Measurements from ENCODE around the gene OXGR1.
"Not testable (repeated sequence)": the region's sequence is repeated elsewhere in the genome, so short reads cannot be mapped to it uniquely, and the experiment has no call there.

Gene OXGR1

DNA sequence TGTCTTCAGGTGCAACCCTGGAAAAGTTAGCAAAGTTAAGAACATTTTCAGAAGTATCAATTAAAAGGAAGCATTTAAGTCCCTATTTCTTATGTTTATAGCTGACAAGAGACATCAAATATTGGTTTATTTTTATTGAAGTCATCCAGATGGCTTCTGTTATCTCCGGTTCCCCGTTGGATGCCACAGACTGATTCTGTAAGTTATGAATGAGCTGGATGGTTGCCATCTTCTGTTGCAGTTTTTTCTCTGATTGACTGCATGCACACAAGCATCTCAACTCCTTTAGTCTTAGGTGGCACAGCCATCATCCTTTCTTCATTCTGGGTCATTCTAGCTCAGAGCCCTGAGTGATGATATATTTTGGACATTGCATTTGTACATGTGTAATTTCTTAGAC lies 10.6 kb upstream of the OXGR1 start:
- DNase-seq: no peak

DNA sequence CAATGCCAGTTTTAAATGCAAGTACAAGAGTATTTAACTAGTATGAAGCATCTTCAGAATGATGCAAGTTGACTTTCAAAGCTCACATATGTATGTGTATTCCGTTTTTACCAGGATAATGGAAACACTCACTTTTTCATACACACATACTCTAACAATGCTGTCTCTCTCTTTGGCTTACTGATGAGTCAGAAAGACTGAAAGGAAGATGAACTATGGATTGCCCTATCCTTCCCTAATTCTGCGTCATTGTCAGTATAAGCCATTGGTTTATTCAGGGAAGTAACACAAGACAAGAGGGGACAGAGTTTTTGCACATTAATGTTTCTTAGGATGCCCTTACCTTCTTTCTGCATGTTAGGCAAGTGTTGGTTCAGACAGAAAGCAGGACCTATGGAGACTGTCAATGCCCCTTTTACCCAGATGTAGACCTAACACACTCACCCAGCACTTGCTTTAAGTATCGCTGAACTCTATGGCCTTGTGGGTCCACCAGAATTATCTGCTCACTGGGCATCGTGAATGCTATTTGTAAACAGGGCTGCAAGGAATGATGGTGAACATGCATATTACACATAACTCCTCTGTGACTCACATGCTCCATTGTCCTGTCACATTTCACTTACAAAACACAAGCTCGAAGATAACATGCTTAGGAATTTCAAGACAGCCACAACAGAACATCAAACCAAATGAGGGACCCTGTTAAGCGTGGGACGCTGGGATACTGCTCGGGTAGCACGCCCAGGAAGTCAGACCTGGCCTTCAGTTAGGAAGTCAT lies 10.0 kb upstream of the OXGR1 start:
- no peak for DNase-seq

GRCh38 chr13:97003071-97003470 lies 8.8 kb upstream of the OXGR1 start:
- DNase-seq: no peak

DNA sequence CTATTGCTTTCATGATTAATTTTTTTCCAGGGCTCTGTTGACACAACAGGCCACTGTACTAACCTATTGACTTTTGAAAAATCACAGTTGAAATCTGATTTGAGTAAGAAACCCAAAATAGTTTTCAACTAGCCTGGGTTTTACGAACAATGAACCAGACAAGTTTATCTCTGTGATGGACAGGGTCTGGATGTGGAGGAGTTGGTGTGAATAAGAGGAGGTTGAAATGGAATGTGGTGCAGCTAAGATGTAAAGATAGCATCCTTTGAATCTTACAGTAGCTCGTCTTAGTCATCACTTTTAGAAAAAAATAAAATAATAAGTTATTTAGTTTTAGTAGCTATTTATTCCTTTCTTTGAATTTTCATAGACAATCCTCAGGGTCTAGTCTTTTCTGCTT lies 8.3 kb upstream of the OXGR1 start:
- DNase-seq: no peak

DNA sequence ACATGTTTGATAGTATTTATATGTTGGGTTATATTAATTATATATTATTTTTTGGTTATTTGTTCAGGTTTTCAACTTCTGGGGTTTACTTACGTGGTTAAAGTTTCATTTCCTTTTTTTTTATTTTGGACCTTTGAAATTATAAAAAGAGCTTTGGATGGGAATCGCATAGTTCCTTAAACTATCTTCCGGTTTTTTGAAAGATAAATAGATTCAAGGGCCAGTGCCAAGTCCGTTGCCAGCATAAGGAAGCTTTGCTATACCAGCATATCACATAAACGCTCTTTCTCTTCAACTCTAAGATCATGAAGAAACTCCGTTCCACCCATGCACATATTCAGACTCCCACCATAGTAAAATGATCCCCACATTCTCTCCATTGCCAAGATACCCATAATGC lies 7.4 kb upstream of the OXGR1 start:
- DNase-seq: no peak

GRCh38 chr13:97000295-97000925 lies 6.1 kb upstream of the OXGR1 start:
- DNase-seq: no peak

DNA sequence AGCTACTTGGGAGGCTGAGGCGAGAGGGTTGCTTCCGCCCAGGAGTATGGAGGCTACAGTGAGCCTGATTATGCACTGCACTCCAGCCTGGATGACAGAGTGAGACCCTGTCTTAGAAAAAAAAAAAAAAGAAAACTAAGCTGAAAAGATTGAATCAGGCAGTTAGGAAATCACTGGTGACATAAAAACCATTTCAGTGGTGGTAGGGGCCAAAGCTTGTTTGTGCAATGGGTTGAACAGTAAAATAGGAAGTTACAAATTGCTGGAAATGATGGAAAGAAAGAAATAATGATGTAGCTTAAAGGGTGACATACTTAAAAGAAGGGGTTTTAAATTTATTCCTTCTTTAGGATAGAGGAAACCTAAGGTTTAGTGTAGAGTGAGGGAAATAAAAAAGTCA lies 4.8 kb upstream of the OXGR1 start:
- DNase-seq: no peak

- DNase-seq: no peak
Observed at GRCh38 chr13:96998051-96998450, 3.8 kb upstream of the OXGR1 start.

DNA sequence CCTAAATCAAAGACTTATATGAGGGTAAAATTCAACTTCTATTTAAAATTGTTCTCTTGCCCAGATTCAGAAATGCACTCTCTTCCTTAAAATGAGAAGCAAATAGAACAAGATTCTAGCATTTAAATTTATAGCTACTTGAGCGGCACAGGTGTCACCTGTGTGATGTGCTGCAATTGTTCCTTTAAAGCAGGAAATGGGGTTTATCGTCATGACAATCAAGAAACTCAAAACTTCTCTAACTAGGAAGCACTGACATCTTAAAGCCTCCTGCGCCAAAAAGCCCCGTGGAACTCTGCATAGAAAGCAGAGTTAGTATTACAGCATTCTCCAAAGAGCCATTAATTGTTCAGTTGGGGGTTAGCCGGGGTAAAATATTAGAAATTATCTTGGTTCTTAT lies 2.6 kb upstream of the OXGR1 start:
- no peak for DNase-seq

DNA sequence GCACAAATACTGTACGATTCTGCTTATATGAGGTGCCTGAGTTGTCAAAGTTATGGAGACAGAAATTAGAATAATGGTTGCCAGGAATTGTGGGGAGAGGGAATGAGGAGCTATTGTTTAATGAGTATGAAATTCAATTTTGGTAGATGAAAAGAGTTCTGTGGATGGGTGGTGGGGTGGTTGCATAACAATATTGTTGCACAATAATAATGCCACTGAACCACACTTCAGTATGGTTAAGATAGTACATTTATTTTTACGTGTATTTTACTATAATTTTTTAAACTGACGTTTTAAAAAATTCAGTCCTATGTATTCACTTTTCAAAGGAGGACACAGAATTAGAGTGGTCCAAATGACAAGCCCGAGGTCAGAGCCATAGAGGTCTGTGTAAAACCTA lies 1.8 kb upstream of the OXGR1 start:
- no peak for DNase-seq

DNA sequence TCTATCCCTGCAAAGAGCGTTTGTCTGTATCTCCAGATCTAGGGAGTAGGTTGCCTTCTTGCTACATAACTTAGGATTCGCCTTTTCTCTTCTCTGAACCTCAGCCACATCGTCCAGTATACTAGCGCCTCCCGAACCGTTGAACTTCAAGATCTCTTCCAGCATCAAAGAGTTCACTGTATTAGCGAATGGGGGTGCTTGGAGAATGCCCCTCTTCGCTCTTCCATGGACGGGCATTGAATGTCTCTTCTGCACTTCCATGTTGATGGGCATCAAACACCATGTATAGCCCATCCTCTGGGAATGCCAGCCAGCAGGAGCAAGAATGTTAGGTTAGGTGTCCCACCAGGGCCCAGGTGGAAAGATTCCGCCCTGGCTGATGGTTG lies 575 bp upstream of the OXGR1 start:
- DNase-seq: no peak

DNA sequence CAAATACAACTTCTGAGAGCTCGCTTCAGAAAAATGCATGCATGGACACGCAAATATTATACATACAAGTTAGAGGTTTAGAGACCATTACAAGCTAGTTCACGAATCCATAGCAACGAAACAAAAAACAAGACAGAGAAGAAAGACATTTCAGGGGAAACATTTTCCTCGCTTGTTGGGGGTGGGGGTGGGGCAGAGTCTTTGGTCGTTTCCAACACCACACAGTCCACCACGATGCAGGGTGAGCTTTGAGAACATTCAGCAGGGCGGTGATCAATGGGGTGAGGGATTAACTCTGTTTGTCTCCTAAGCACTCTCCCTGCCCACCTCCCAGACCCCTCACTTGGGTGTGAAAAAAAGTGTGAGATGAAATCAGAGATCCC lies 651 bp downstream of the OXGR1 start:
- DNase-seq: no peak

- no peak for DNase-seq
Observed at GRCh38 chr13:96992633-96993032, 1.6 kb downstream of the OXGR1 start.

DNA sequence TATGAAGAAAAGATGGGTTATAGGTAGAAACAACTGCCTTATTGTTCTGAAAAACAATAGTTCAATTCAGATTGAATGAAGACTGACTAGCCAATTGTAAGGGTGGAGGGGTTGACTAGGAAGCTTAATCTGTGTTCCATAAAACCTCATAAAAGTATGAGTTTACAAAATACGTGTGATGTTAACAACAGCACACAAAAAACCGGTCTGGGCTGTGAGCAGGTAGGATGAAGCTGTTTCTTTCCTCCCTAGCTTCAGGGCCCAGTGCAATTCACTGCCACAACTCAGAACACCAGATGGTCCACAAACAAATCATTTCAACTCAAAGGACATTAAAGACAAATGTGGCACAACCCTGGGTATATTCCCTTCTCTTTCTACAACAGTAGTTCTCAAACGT lies 3.2 kb downstream of the OXGR1 start:
- DNase-seq: no peak

DNA sequence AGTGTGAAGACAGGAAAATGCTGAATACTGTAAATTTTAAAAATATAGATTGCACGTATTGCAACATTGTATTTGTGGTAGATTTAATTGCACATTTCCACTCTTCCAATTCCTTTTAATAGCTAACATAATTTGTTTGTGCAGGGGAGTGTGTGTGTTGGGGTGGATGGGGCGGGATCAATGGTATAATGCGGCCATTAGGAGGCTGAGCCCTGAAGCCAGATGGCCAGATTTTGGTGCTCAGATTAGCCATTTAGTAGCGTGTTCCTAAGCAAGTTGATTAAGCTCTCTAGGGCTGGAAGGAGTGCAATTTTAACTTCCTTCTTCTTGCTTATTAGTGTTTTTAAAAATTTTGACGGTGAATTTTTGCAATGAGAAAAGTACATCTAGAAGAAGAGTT lies 5.8 kb downstream of the OXGR1 start:
- DNase-seq: no peak

DNA sequence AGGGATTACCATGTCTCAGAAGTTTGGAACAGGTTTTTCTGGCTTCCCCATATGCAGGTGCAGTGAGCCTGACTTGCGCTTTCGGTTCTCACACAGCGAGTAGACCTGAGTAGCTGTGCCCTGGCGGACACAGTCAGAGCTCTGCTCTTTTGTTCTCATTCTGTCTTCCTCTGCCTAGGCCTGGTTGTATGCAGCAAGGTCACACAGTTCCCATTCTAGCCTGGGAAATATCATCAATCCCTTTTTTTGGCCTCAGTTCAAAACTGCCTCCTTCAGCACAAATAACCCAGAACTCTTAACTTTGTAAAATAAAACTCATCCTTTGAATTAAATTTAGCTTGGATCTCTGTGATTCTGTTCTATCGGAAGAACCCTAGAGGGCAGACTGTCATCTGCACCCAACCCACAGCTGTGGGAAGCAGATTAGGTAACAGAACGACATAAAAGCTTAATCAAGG lies 10.2 kb downstream of the OXGR1 start:
- no peak for DNase-seq

GRCh38 chr13:96982672-96983071 lies 11.6 kb downstream of the OXGR1 start:
- no peak for DNase-seq

DNA sequence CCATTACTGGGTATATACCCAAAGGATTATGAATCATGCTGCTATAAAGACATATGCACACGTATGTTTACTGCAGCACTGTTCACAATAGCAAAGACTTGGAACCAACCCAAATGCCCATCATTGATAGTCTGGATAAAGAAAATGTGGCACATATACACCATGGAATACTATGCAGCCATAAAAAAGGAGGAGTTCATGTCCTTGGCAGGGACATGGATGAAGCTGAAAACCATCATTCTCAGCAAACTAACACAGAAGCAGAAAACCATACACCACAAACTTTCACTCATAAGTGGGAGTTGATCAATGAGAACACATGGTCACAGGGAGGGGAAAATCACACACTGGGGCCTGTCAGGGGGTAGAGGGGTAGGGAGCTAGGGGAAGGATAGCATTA lies 14.4 kb downstream of the OXGR1 start:
- DNase-seq: not testable (repeated sequence)

- no peak for DNase-seq
Observed at GRCh38 chr13:96968027-96968426, 26.2 kb downstream of the OXGR1 start.

DNA sequence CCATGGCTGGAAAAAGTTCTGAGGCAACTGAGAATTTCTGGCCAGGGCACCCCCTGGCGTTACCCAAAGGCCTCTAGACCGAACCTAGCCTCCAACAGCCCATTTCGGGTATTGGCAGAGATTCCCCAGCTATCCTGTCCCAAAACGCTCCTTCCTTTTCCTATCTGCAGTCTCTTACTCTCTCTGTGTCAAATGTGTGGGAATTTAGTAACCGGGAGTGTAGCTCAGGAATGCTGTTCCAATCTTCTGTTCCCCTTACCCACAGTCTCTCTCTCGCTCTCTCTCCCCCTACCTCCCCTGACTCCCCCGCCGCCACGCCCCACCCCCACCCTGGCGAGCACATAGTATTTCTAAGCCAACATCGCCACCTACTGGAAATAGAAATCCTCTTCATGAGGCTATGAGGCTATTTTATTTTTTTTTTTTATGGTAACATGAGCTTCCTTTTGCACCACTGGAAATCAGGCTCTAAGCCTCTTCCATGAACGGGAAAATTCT lies 27.0 kb downstream of the OXGR1 start:
- no peak for DNase-seq

DNA sequence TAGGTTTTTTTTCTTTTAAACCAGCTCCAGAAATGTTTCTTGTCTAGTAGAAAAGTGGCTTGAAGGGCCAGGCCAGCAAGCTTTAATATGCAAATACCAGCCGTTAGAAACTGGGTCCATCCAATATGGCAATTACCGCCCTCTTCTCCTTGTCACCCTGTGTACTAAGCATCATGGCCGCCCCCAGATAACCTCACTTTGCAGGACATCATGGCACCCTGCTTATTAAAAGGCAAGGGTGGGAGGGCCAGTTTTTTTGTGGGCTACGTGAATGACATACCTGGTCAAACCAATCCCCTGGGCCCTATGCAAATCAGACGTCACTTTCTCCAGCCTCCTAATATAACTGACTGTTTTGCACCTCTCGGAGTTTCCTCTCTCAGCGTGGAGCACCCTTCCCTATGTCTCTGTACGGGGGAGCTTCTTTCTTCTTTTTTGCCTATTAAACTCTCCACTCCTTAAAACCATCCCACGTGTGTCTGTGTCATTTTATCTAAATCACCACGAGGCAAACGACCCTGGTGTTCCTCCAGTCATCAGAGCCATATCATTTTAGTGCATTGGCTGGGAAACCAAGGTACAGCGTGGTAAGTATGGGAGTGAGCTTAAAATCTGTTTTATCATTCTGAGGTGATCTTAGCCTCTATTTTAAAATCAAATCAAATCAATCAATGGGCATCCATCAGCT lies 27.7 kb downstream of the OXGR1 start:
- no peak for DNase-seq

GRCh38 chr13:96963786-96964475 lies 30.3 kb downstream of the OXGR1 start:
- DNase-seq: no peak

- DNase-seq: no peak
Observed at GRCh38 chr13:96960379-96960778, 33.9 kb downstream of the OXGR1 start.

Data from effector CD4-positive, alpha-beta T cell (primary cell).